Sigmoid colon (tissue), 7 donors: ENCODE results near the gene MARVELD3. TPM values are rescaled to one million over a fixed set of nuclear protein-coding genes. Genes with fewer than 3 reads are reported as not detected.

Experiments
- DNase-seq: peaks from one replicate; pipeline ENCODE4 v3.0.0-alpha.2; 2019
- H3K27ac ChIP-seq, 4 donors: fragments of 200-600 bp; sonication (generic); one replicate each; pipeline ENCODE4 v1.5.1; 2016 to 2019; ENCODE audit warnings: mild to moderate bottlenecking in 1 of 4
- H3K27me3 ChIP-seq, 3 donors: fragments of 200-600 bp; sonication (generic); one replicate each; pipeline ENCODE4 v1.5.1; 2019; ENCODE audit warnings: mild to moderate bottlenecking in 1 of 3
- H3K36me3 ChIP-seq, 4 donors: fragments of 200-600 bp; sonication (generic); one replicate each; pipeline ENCODE4 v1.5.1; 2016 to 2019
- H3K4me1 ChIP-seq, 4 donors: fragments of 200-600 bp; sonication (generic); one replicate each; pipeline ENCODE4 v1.5.1; 2017 to 2019
- H3K4me3 ChIP-seq, 4 donors: fragments of 200-600 bp; sonication (generic); one replicate each; pipeline ENCODE4 v1.5.1; 2017 to 2019; ENCODE audit warnings: mild to moderate bottlenecking in 2 of 4, moderate library complexity in 1 of 4
- H3K9me3 ChIP-seq, 4 donors: fragments of 200-600 bp in 3 of 4; sonication (generic) in 3 of 4; one replicate each; pipeline versions ENCODE4 v1.5.1 to v1.6.1; 2013 to 2019
- EP300 ChIP-seq, 4 donors: sonication (generic); formaldehyde crosslinking; IDR thresholded peaks; one replicate each; pipeline ENCODE4 v1.6.1; 2017; ENCODE audit warnings: antibody characterized with exemption in 4 of 4
- POLR2A ChIP-seq, 2 donors: fragments of 450-650 bp; IDR thresholded peaks; one replicate each; pipeline ENCODE4 v1.6.1; 2016; ENCODE audit warnings: antibody characterized with exemption in 2 of 2, mild to moderate bottlenecking in 2 of 2, moderate library complexity in 2 of 2
- POLR2AphosphoS5 ChIP-seq, 4 donors: sonication (generic); formaldehyde crosslinking; IDR thresholded peaks; one replicate each; pipeline ENCODE4 v1.6.1; 2017; ENCODE audit warnings: antibody characterized with exemption in 4 of 4
- WGBS, 2 donors: extraction: QIAGEN DNeasy Blood & Tissue Kit; methylation state at CpG; one replicate each; pipeline ENCODE4 v1.1.7; 2013; 5-methylcytosine and 5-hydroxymethylcytosine counted together
- intact Hi-C: fragments of 100-400 bp; cut with DNase I; formaldehyde crosslinking; loops from one replicate; pipeline ENCODE4 v1.15.1; 2023
- polyA plus RNA-seq, 3 donors: library from polyadenylated mRNA; stranded (reverse); fragments of 200-250 nt; gene quantifications; one replicate each; pipeline ENCODE4 v1.2.3, GENCODE V29; 2013
- total RNA-seq, 4 donors: library from RNA; depleted of rRNA; stranded (reverse); fragments of >200 nt; gene quantifications; one replicate each; pipeline ENCODE4 v1.1.0, GENCODE V29; 2016
- TF ChIP-seq, protein P1 (sequence below), 4 experiments: fragments of 450-650 bp in 3 of 4; fragments of 200-600 bp in 1 of 4; IDR thresholded peaks; one replicate each; pipeline ENCODE4 v1.5.1; 2016 to 2019; ENCODE audit warnings: antibody characterized with exemption in 4 of 4, mild to moderate bottlenecking in 3 of 4, moderate library complexity in 2 of 4
- donor health status: healthy with polysubstance abuse.
- donor health status: Bipolar disorder and iron deficiency.
- donor health status: healthy.

Gene MARVELD3
- total and polyA plus RNA-seq, 7 donors: 20.4 to 28.7 (median 26.6) TPM; not detected in 4

DNA sequence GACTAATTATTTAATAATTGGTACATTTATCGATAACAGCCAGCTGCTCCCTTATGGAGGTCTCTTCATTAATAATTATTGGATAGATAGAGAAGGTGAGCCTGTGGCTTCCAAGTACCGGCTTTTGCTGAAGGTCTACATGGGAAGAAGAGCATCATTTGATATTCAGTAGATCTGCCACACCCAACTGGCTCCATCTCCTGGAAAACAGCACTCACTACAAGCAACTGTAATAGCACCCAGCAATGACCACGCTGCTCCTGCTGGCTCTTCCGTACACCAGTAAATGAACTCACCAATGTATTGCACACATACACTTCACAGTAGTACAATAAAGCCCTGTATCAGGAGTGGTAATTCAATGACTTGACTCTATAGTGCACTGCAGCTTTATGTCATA, 19.5 kb downstream of the MARVELD3 start:
- Histone ChIP-seq H3K4me3 (no peak overlapping the region), H3K27me3 (no peaks in the 10 kb centered on the region), H3K9me3 (no peaks in the 10 kb centered on the region), H3K27ac (no peak overlapping the region), H3K4me1 (no peaks in the 10 kb centered on the region), H3K36me3 (peaks cover 0 to 54% (median 6%) of the 10 kb centered on the region in 4 donors)
- TF ChIP-seq POLR2AphosphoS5 (IDR thresholded peaks at IDR 0.05): no peak
- TF ChIP-seq POLR2A (IDR thresholded peaks at IDR 0.05): no peak
- TF ChIP-seq EP300 (IDR thresholded peaks at IDR 0.05): no peak
- TF ChIP-seq, protein P1, sequence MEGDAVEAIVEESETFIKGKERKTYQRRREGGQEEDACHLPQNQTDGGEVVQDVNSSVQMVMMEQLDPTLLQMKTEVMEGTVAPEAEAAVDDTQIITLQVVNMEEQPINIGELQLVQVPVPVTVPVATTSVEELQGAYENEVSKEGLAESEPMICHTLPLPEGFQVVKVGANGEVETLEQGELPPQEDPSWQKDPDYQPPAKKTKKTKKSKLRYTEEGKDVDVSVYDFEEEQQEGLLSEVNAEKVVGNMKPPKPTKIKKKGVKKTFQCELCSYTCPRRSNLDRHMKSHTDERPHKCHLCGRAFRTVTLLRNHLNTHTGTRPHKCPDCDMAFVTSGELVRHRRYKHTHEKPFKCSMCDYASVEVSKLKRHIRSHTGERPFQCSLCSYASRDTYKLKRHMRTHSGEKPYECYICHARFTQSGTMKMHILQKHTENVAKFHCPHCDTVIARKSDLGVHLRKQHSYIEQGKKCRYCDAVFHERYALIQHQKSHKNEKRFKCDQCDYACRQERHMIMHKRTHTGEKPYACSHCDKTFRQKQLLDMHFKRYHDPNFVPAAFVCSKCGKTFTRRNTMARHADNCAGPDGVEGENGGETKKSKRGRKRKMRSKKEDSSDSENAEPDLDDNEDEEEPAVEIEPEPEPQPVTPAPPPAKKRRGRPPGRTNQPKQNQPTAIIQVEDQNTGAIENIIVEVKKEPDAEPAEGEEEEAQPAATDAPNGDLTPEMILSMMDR (IDR thresholded peaks at IDR 0.05): no peak
- intact Hi-C loops: no loop called here
- no peak for DNase-seq
- 47 to 78% methylated on average over 4 of the region's 4 CpGs for WGBS, 2 donors

DNA sequence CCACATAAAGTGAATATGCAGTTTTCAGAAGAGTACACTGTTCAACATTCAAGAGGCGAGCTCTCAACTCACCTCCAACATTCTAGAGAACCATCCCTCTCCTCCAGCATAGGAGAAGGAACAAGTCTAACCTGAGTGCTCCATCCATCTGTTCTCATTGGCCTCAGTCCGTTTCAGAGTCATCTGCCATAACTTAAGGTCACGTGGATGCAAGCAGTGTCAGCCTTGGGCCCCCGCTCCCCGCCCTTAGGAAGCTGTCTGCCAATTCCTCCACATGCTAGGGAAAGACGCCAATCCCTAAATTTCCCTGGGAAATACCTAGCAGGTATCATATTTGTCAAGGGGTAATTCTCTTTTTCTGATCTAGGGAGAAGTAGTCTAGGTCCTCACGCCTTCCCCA, 21.4 kb downstream of the MARVELD3 start:
- TF ChIP-seq, protein P1 (IDR thresholded peaks at IDR 0.05): no peak
- no peak for TF ChIP-seq POLR2AphosphoS5 (IDR thresholded peaks at IDR 0.05)
- no peak for TF ChIP-seq POLR2A (IDR thresholded peaks at IDR 0.05)
- TF ChIP-seq EP300 (IDR thresholded peaks at IDR 0.05): no peak
- DNase-seq: no peak
- Histone ChIP-seq H3K9me3 (no peaks in the 10 kb centered on the region), H3K27me3 (no peaks in the 10 kb centered on the region), H3K4me3 (no peak overlapping the region), H3K36me3 (peaks cover 0 to 68% (median 9%) of the 10 kb centered on the region in 4 donors), H3K27ac (no peak overlapping the region), H3K4me1 (no peaks in the 10 kb centered on the region)
- WGBS, 2 donors: 80% methylated on average over 7 of the region's 7 CpGs
- intact Hi-C loops: no loop called here

DNA sequence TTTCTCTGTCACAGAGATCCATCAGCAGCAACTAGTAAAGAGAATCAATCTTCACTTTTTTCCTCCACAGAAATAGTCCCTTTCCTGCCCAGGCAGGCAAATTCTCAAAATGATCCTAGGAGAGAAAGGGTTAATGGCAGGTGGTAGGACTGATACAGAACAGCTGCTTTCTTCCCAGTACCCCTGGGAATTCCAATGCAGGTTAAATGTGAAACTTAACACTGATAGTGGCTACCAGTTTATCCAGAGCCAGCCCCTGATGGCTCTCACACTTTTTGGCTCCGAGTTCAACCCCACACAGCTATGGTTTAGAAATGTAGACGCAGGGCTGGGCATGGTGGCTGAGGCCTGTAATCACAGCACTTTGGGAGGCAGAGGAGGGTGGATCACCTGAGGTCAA, 22.2 kb downstream of the MARVELD3 start:
- DNase-seq: no peak
- Histone ChIP-seq H3K4me1 (no peaks in the 10 kb centered on the region), H3K27me3 (no peaks in the 10 kb centered on the region), H3K9me3 (no peaks in the 10 kb centered on the region), H3K36me3 (peaks cover 5 to 76% (median 15%) of the 10 kb centered on the region in 4 donors), H3K27ac (no peak overlapping the region), H3K4me3 (no peak overlapping the region)
- TF ChIP-seq POLR2A (IDR thresholded peaks at IDR 0.05) (no peak), EP300 (IDR thresholded peaks at IDR 0.05) (no peak), POLR2AphosphoS5 (IDR thresholded peaks at IDR 0.05) (no peak)
- TF ChIP-seq, protein P1 (IDR thresholded peaks at IDR 0.05): no peak
- WGBS, 2 donors: 92 to 96% methylated on average over 2 of the region's 2 CpGs
- intact Hi-C loops: no loop called here

DNA sequence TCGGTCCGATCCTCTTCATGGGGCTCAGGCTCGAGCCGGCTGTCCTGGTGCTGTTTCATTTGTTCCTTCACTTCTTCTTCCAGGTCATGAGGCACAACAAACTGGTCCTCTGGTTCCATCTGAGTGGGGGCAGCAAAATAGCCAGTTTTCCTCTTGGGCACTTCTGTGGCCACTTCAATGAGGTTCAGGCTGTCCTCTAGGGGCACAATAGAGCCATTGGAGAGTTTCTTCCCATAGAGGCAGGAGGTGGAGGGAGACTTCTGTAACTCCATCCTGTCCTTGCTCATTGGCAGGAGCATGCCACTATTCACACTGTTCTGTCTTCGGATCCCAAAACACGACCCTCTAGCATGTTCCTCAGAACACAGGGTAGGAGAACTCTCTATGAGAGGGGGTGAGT, 22.9 kb downstream of the MARVELD3 start:
- WGBS, 2 donors: 91 to 93% methylated on average over 6 of the region's 6 CpGs
- DNase-seq: no peak
- Histone ChIP-seq H3K27me3 (no peaks in the 10 kb centered on the region), H3K4me1 (no peaks in the 10 kb centered on the region), H3K9me3 (no peaks in the 10 kb centered on the region), H3K36me3 (peaks cover 5 to 82% (median 15%) of the 10 kb centered on the region in 4 donors), H3K27ac (no peak overlapping the region), H3K4me3 (no peak overlapping the region)
- TF ChIP-seq, protein P1 (IDR thresholded peaks at IDR 0.05): no peak
- no peak for TF ChIP-seq POLR2A (IDR thresholded peaks at IDR 0.05)
- no peak for TF ChIP-seq EP300 (IDR thresholded peaks at IDR 0.05)
- TF ChIP-seq POLR2AphosphoS5 (IDR thresholded peaks at IDR 0.05): no peak
- intact Hi-C loops: no loop called here

DNA sequence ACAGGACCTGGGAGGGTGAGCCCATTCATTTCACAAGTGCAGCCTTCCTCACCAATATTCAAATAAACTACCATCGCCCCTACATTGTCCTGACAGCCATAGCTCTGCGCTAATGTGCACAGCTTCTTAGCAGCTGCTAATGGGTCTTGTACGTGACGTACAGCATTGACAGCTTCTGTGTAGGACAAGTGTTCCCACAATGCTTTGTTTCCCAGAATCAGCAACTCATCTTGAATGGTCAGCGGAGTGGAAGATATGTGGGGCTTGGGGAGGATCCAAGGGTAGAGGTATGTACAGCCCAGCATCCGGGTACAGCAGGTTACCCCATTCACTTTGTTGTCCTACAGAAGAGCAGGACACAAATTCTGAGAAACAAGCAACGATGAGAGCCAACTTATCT, 23.7 kb downstream of the MARVELD3 start:
- intact Hi-C loops: no loop called here
- Histone ChIP-seq H3K4me1 (no peaks in the 10 kb centered on the region), H3K27ac (no peak overlapping the region), H3K27me3 (no peaks in the 10 kb centered on the region), H3K9me3 (no peaks in the 10 kb centered on the region), H3K4me3 (no peak overlapping the region), H3K36me3 (peaks cover 7 to 83% (median 19%) of the 10 kb centered on the region in 4 donors)
- TF ChIP-seq EP300 (IDR thresholded peaks at IDR 0.05) (no peak), POLR2A (IDR thresholded peaks at IDR 0.05) (no peak), POLR2AphosphoS5 (IDR thresholded peaks at IDR 0.05) (no peak)
- TF ChIP-seq, protein P1 (IDR thresholded peaks at IDR 0.05): no peak
- no peak for DNase-seq
- WGBS, 2 donors: 96% methylated on average over 7 of the region's 7 CpGs
